SK-N-SH treated with all-trans-retinoic acid at 6 μM for 48 hours (cell line): Measurements from ENCODE around the gene CCNJL.

Experiments used
- PATZ1 ChIP-seq: fragments of 250-450 bp; sonication (Bioruptor Pico); IDR thresholded peaks from 2 replicates; pipeline ENCODE4 v1.8.0; 2020; ENCODE audit warnings: mild to moderate bottlenecking, moderate library complexity, borderline replicate concordance
- POU6F1 ChIP-seq: fragments of 250-450 bp; sonication (Bioruptor Pico); IDR thresholded peaks from 2 replicates; pipeline ENCODE4 v1.8.0; 2021; ENCODE audit warnings: low read depth, mild to moderate bottlenecking, moderate library complexity, borderline replicate concordance

GRCh38 chr5:160262151-160263074 lies 50.0 kb downstream of the CCNJL start:
- TF ChIP-seq POU6F1 (CRISPR knock-in tag), result no peak
- no peak for TF ChIP-seq PATZ1
